B cell (primary cell): Measurements from ENCODE around the gene ADGRD1. TPM values are rescaled to one million over a fixed set of nuclear protein-coding genes. Genes with fewer than 3 reads are reported as not detected.

Experiments
- ATAC-seq: fragments of 200-7000 bp; cut with Tn5 transposase; one replicate; pipeline ENCODE4 v1.10.0; 2021; ENCODE audit warnings: low read depth, mild to moderate bottlenecking, moderate number of reproducible peaks, moderate library complexity
- CTCF ChIA-PET: fragments of 350-600 bp; sonication (Branson Sonifier 250); formaldehyde crosslinking; loops from one replicate; lab custom pipeline; 2021; ENCODE audit warnings: antibody characterized with exemption, inconsistent platforms; lab: Charles Lee
- POLR2A ChIA-PET: fragments of 350-600 bp; sonication (Branson Sonifier 250); formaldehyde crosslinking; loops from one replicate; lab custom pipeline; 2021; ENCODE audit warnings: antibody characterized with exemption; lab: Charles Lee
- DNase-seq: peaks from one replicate; pipeline ENCODE4 v3.0.0; 2013
- H2AFZ ChIP-seq: 2 replicates; pipeline ENCODE4 v1.6.1; 2012; ENCODE audit warnings: mild to moderate bottlenecking, low read depth, low read length; ENCODE audit not compliant: insufficient read depth, poor library complexity, severe bottlenecking
- H3K27ac ChIP-seq, 2 donors: 1 replicate in 1 of 2; 2 replicates in 1 of 2; pipeline ENCODE4 v1.5.1; 2012 to 2013; ENCODE audit warnings: low read length in 2 of 2, mild to moderate bottlenecking in 2 of 2, moderate library complexity in 1 of 2
- H3K27me3 ChIP-seq, 4 experiments: fragments of 200-600 bp in 1 of 4; sonication (generic) in 1 of 4; replicated peaks in 1 of 4; 1 replicate in 2 of 4; 2 replicates in 2 of 4; pipeline versions ENCODE4 v1.6.1 to v1.7.0; 2013 to 2016; ENCODE audit warnings: low read length in 3 of 4, mild to moderate bottlenecking in 2 of 4, mixed read lengths in 1 of 4, moderate library complexity in 1 of 4; ENCODE audit not compliant: insufficient read depth in 4 of 4, control insufficient read depth in 3 of 4; ENCODE audit errors: control extremely low read depth in 1 of 4
- H3K36me3 ChIP-seq, 2 experiments: replicated peaks in 1 of 2; 1 replicate in 1 of 2; 2 replicates in 1 of 2; pipeline versions ENCODE4 v1.6.1 to v1.7.1; 2013; ENCODE audit warnings: low read length in 1 of 2; ENCODE audit not compliant: insufficient read depth in 2 of 2, control insufficient read depth in 1 of 2; ENCODE audit errors: control extremely low read depth in 1 of 2, extremely low read depth in 1 of 2
- H3K4me1 ChIP-seq, 2 donors: fragments of 200-600 bp in 1 of 2; sonication (generic) in 1 of 2; 1 replicate in 1 of 2; 2 replicates in 1 of 2; pipeline versions ENCODE4 v1.5.1 to v1.6.1; 2013 to 2017; ENCODE audit warnings: low read length in 2 of 2; ENCODE audit not compliant: control insufficient read depth in 2 of 2, insufficient read depth in 2 of 2
- H3K4me2 ChIP-seq: replicated peaks from 2 replicates; pipeline ENCODE3; 2012; ENCODE audit warnings: mild to moderate bottlenecking, low read depth, low read length; ENCODE audit not compliant: poor library complexity, severe bottlenecking
- H3K4me3 ChIP-seq, 5 experiments: fragments of 200-600 bp in 1 of 5; sonication (generic) in 1 of 5; 1 replicate in 3 of 5; 2 replicates in 2 of 5; pipeline versions ENCODE4 v1.5.1 to v1.7.0; 2011 to 2016; ENCODE audit warnings: low read length in 4 of 5, mild to moderate bottlenecking in 4 of 5, low read depth in 2 of 5, control low read depth in 1 of 5, moderate library complexity in 1 of 5; ENCODE audit not compliant: insufficient read depth in 1 of 5; ENCODE audit errors: control extremely low read depth in 1 of 5, extremely low read depth in 1 of 5
- H3K79me2 ChIP-seq: fragments of 200-600 bp; sonication (generic); one replicate; pipeline ENCODE4 v1.6.0; 2016; ENCODE audit warnings: low read length; ENCODE audit not compliant: control insufficient read depth, insufficient read depth
- H3K9ac ChIP-seq: fragments of 200-600 bp; sonication (generic); 2 replicates; pipeline ENCODE4 v1.6.1; 2017; ENCODE audit warnings: mild to moderate bottlenecking, low read length, moderate library complexity
- H3K9me3 ChIP-seq, 3 donors: one replicate each; pipeline versions ENCODE4 v1.6.1 to v1.7.1; 2013; ENCODE audit warnings: low read length in 2 of 3; ENCODE audit not compliant: control insufficient read depth in 2 of 3, insufficient read depth in 1 of 3; ENCODE audit errors: control extremely low read depth in 1 of 3
- H4K20me1 ChIP-seq: 2 replicates; pipeline ENCODE4 v1.6.0; 2012; ENCODE audit warnings: mild to moderate bottlenecking, low read length; ENCODE audit not compliant: insufficient read depth, control insufficient read depth, poor library complexity, severe bottlenecking
- H3K27ac Mint-ChIP-seq: one replicate; pipeline ENCODE4 v1.8.0; 2021; ENCODE audit warnings: mixed read lengths
- H3K27me3 Mint-ChIP-seq: one replicate; pipeline ENCODE4 v1.8.0; 2021; ENCODE audit warnings: mixed read lengths
- H3K4me1 Mint-ChIP-seq: one replicate; pipeline ENCODE4 v1.8.0; 2021; ENCODE audit warnings: mixed read lengths
- H3K4me3 Mint-ChIP-seq: one replicate; pipeline ENCODE4 v1.8.0; 2021; ENCODE audit warnings: mixed read lengths
- H3K9me3 Mint-ChIP-seq: one replicate; pipeline ENCODE4 v1.8.0; 2022; ENCODE audit warnings: mixed read lengths; ENCODE audit not compliant: insufficient read depth
- CTCF ChIP-seq: fragments of 200-600 bp; IDR thresholded peaks from one replicate; pipeline ENCODE4 v1.8.0; 2022; ENCODE audit warnings: antibody characterized with exemption, mild to moderate bottlenecking
- EZH2 ChIP-seq: IDR thresholded peaks from 2 replicates; pipeline ENCODE4 v1.6.1; 2012; ENCODE audit warnings: borderline replicate concordance, low read depth, mild to moderate bottlenecking, moderate library complexity, low read length; ENCODE audit not compliant: insufficient read depth, poor library complexity, severe bottlenecking
- WGBS: methylation state at CpG from one replicate; pipeline ENCODE4 v1.1.5; 2013; ENCODE audit warnings: missing lambda C conversion rate; ENCODE audit not compliant: insufficient coverage; 5-methylcytosine and 5-hydroxymethylcytosine counted together
- intact Hi-C: fragments of 100-400 bp; cut with micrococcal nuclease; formaldehyde crosslinking; loops from one replicate; pipeline ENCODE4 v1.10.0; 2022
- polyA plus RNA-seq: library from polyadenylated mRNA; depleted of rRNA; stranded (reverse); fragments of >200 nt; gene quantifications from 2 replicates; pipeline ENCODE4 v1.2.3, GENCODE V29; 2012
- total RNA-seq, 2 donors: library from RNA; stranded (reverse); fragments of 120-200 nt in 1 of 2; gene quantifications; 1 replicate in 1 of 2; 2 replicates in 1 of 2; pipeline versions ENCODE4 v1.2.3 to v1.2.4, GENCODE V29; 2013 to 2022

ADGRD1 gene
- total and polyA plus RNA-seq, 2 donors (not counting 1 experiment from before 2014, with no cell fraction given), result 1.1 to 2.2 TPM

GRCh38 chr12:131102493-131102931 lies 148.8 kb downstream of the ADGRD1 start:
- Mint-ChIP-seq H3K4me1 (peaks cover 17% of the 10 kb centered on the region), H3K27ac (no peak overlapping the region), H3K27me3 (peaks cover 4% of the 10 kb centered on the region), H3K4me3 (no peak overlapping the region), H3K9me3 (no peaks in the 10 kb centered on the region)
- H3K4me1 ChIP-seq, result peaks cover 14 to 47% of the 10 kb centered on the region in 2 donors
- intact Hi-C loops, result no loop called here
- H3K79me2 ChIP-seq, result no peaks in the 10 kb centered on the region
- DNase-seq (no peak), ATAC-seq (no peak)
- H3K4me2 ChIP-seq, result no peak overlapping the region
- TF ChIP-seq CTCF, result no peak
- TF ChIP-seq EZH2, result no peak
- CTCF ChIA-PET, result interaction anchor here (0.6 to 1.4 kb wide), 3 partner anchors 22 to 349 kb away, joined by 3 to 4 read pairs (median 4); no protein-coding TSS in a partner anchor
- WGBS, result 71% methylated on average over 10 of the region's 10 CpGs
- no peaks in the 10 kb centered on the region for H4K20me1 ChIP-seq
- H3K9ac ChIP-seq, result no peak overlapping the region
- no peaks in the 10 kb centered on the region for H3K27me3 ChIP-seq
- H3K36me3 ChIP-seq, result no peaks in the 10 kb centered on the region
- H3K9me3 ChIP-seq, result peaks cover 0 to 5% (median 0%) of the 10 kb centered on the region in 3 donors
- no peak overlapping the region for H3K4me3 ChIP-seq
- no peak overlapping the region for H3K27ac ChIP-seq
- POLR2A ChIA-PET, result no interaction called here
- no peak overlapping the region for H2AFZ ChIP-seq

- Mint-ChIP-seq H3K4me1 (peaks cover 17% of the 10 kb centered on the region), H3K9me3 (no peaks in the 10 kb centered on the region), H3K4me3 (no peak overlapping the region), H3K27me3 (peaks cover 4% of the 10 kb centered on the region), H3K27ac (no peak overlapping the region)
- intact Hi-C loops, result no loop called here
- POLR2A ChIA-PET, result no interaction called here
- no peak overlapping the region for H3K4me2 ChIP-seq
- no peaks in the 10 kb centered on the region for H3K27me3 ChIP-seq
- CTCF ChIA-PET, result interaction anchor here (1.6 to 3.9 kb wide), 5 partner anchors 10 to 727 kb away, joined by 4 to 32 read pairs (median 10); partner anchors contain the start of gene MMP17
- no peak overlapping the region for H3K27ac ChIP-seq
- 86% methylated on average over 19 of the region's 19 CpGs for whole genome bisulfite sequencing
- ATAC-seq (no peak), DNase-seq (no peak)
- H3K9ac ChIP-seq, result no peak overlapping the region
- H3K4me1 ChIP-seq, result peaks cover 14 to 47% of the 10 kb centered on the region in 2 donors
- H3K9me3 ChIP-seq, result peaks cover 0 to 9% (median 0%) of the 10 kb centered on the region in 3 donors
- H3K4me3 ChIP-seq, result no peak overlapping the region
- TF ChIP-seq EZH2 (no peak), CTCF (no peak)
- no peak overlapping the region for H2AFZ ChIP-seq
- no peaks in the 10 kb centered on the region for H4K20me1 ChIP-seq
- no peaks in the 10 kb centered on the region for H3K79me2 ChIP-seq
- no peaks in the 10 kb centered on the region for H3K36me3 ChIP-seq
Measured at GRCh38 chr12:131102991-131103668, 149.4 kb downstream of the ADGRD1 start.
